GM21367 (cell line): Measurements from ENCODE around the gene RAB27A.
"Not testable (repeated sequence)": the region's sequence is repeated elsewhere in the genome, so short reads cannot be mapped to it uniquely, and the experiment has no call there.

Experiments
- ATAC-seq: cut with Tn5 transposase; IDR thresholded peaks from one replicate; pipeline ENCODE4 v1.9.1; 2021; ENCODE audit not compliant: unreplicated experiment

RAB27A gene

GRCh38 chr15:55282284-55282833, 7.3 kb downstream of the RAB27A start:
- no peak for ATAC-seq

GRCh38 chr15:55281517-55282228, 7.9 kb downstream of the RAB27A start:
- ATAC-seq, result no peak

- not testable (repeated sequence) for ATAC-seq
Observed at GRCh38 chr15:55280589-55280988, 9.0 kb downstream of the RAB27A start.

GRCh38 chr15:55279746-55280351, 9.8 kb downstream of the RAB27A start:
- ATAC-seq, result peak; percentile 70

GRCh38 chr15:55279100-55279745, 10.4 kb downstream of the RAB27A start:
- ATAC-seq, result no peak

GRCh38 chr15:55277715-55278114, 11.9 kb downstream of the RAB27A start:
- ATAC-seq, result no peak

GRCh38 chr15:55277116-55277564, 12.5 kb downstream of the RAB27A start:
- peak; percentile 41 for ATAC-seq

- no peak for ATAC-seq
Observed at GRCh38 chr15:55276324-55276723, 13.3 kb downstream of the RAB27A start.

- no peak for ATAC-seq
Observed at GRCh38 chr15:55270291-55270690, 19.3 kb downstream of the RAB27A start.

GRCh38 chr15:55268176-55268695, 21.4 kb downstream of the RAB27A start:
- no peak for ATAC-seq

- peak; percentile 97 for ATAC-seq
Observed at GRCh38 chr15:55267401-55268175, 22.0 kb downstream of the RAB27A start.

GRCh38 chr15:55266547-55266946, 23.1 kb downstream of the RAB27A start:
- ATAC-seq, result no peak

- ATAC-seq, result no peak
Observed at GRCh38 chr15:55260562-55261131, 29.0 kb downstream of the RAB27A start.

GRCh38 chr15:55257938-55258337, 31.7 kb downstream of the RAB27A start:
- ATAC-seq, result peak; percentile 41

- no peak for ATAC-seq
Observed at GRCh38 chr15:55257012-55257670, 32.5 kb downstream of the RAB27A start.

- ATAC-seq, result no peak
Observed at GRCh38 chr15:55256281-55257011, 33.2 kb downstream of the RAB27A start.

GRCh38 chr15:55255714-55256113, 33.9 kb downstream of the RAB27A start:
- no peak for ATAC-seq

GRCh38 chr15:55254916-55255679, 34.5 kb downstream of the RAB27A start:
- peak; percentile 54 for ATAC-seq

GRCh38 chr15:55253580-55253979, 36.0 kb downstream of the RAB27A start:
- no peak for ATAC-seq
